SKM-1 treated with dmso at 0.1 percent for 144 hours (cell line): ENCODE results near the gene MEIG1.
"Not testable (repeated sequence)": the region's sequence is repeated elsewhere in the genome, so short reads cannot be mapped to it uniquely, and the experiment has no call there.

Experiments used
- DNase-seq: peaks from one replicate; lab custom pipeline; 2025; ENCODE audit not compliant: unreplicated experiment; lab: John Stamatoyannopoulos, UW

Gene MEIG1

DNA sequence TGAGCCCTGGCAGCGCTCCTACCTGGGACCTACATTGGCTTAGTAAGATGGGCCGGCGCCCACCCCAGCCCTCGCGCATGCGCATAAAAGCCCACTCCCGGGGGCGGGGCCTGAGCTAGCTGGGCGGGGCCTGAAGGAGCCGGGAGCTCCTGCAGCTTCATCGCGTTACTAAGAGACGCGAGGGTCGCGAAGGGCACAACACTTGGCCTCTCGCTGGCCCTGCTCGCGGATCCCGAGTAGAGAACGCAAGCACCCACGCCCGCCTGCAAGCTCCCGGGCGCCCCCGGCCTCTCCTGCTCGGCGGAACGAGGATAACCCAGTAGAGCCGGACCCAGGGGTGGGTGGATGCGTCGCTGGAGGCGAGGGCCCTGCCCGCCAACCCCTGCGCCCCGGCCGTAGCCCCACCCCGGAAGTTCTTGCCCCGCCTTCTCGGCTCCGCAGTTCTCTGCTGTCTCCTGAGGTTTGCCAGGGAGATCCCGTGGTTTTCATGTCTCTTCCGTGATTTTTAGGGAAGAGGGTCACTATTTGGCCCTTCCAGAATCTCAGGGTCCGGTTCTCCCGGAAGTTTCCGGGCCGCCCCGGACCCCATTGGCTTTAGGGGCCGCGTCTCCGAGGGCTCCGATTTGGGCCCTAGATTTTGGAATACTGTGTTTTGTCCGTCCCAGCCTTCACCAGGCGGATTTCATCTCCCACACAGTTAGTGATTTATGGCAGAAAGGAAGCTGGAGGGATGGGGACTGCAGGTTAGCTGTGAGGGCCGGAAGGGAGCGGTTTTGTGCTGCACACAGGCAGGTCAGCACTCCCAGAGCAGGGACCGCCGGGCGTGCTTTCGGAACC lies at the start of gene MEIG1:
Gene MEIG1 (plus strand): TSS at position 168 of the 837 bp plus-strand sequence. CDS start 7,081 bp downstream, outside the sequence.
- DNase-seq: peak; percentile 32

DNA sequence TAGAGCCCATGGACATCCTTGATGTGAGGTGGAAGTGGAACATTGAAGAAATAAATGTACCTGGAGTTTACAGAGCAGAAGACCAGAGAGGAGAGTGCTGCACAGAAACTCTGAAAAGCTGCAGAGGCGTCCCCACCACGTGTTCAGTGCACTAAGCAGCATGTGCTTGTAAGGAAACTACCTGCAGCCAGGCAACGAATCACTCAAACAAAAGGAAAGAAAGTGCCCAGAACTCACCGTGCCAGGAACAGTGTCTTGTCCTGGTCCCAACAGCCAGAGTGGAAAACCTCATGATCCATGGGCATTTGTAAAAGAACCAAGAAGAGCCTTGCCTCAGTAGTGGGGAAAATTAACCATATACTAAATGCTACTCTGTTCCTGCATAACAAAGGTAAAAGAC lies 48.2 kb upstream of the MEIG1 start:
- no peak for DNase-seq

DNA sequence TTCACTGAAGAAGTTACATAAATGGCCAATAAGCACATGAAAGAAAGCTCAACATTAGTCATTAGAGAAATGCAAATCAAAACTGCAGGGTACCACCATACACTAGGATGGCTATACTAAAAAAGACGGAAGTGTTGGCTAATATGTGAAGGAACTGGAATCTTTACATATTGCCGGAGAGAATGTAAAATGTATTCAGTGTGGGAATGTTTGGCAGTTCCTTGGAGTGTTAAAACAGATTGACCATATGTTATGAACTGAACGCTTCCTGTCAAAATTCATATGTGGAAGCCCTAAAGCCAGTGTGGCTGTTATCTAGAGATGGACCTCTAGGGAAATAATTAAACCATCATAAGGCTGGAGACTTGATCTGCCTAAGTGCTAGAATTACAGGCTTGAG lies 47.4 kb upstream of the MEIG1 start:
- DNase-seq: no peak

DNA sequence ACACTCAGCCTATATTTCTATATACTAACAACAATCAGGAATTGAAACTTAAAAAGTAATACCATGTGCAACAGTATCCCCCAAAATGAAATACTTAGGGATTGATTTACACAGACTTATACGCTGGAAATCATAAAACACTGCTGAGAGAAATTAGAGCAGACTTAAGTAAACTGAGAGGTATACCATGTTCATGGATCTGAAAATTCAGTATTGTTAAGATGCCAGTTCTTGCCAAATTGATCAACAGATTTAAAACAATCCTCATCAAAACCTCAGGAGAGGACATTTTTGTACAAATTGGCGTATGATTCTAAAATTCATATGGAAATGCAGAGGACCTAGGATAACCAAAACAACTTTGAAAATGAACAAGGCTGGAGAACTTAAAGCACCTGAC lies 42.6 kb upstream of the MEIG1 start:
- no peak for DNase-seq

DNA sequence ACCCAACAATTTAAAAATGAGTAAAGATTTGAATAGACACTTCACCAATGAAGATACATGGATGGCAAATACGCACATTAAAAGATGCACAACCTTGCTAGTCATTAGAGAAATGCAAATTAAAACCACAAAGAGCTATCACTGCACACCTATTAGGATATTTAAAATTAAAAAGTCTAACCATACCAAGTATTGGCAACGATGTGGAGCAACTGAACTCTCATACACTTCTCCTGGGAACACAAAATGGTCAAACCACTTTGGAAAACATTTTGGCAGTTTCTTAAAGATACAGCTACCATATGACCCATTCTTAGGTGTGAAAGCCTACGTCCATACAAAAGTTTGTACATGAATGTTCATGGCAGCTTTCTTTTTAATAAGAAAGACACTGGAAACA lies 41.4 kb upstream of the MEIG1 start:
- no peak for DNase-seq

DNA sequence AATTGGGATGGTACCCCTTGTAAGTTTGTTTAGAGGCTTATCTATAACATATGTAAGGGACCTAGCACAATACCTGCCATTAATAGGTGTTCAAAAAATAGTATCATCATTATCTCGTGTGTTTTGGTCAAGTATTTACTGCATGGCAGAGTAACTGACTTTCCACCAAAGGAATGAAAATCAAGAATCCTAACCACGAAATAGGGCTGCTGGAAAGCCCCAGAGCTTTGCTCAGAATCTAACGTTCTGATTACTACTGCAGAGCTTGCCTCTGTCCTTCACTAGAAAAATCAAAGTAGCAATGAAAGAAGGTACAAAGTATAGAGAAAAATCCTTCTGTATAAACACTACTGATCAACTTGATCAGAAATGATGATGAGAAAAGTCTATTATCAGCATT lies 40.2 kb upstream of the MEIG1 start:
- no peak for DNase-seq

GRCh38 chr10:14924013-14924412 lies 35.2 kb upstream of the MEIG1 start:
- no peak for DNase-seq

DNA sequence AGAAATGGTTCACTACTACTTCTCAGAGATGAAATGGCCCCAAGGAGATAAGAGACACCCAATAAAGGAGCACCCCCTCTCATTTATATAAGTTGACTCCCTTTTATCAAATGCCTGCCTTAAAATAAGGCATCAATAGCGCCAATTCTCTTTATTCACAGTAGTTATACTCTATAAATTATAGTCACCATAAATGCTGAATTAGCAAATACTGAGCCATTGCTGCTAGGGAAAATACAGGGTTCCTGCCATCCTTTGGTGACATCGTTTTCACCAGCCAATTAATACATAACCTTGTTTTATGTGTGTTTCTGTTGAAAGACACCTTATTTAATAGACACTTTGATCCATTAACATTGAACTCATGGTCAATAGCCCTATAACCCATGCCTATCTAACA lies 33.9 kb upstream of the MEIG1 start:
- no peak for DNase-seq

- no peak for DNase-seq
These were observed 33.1 kb upstream of the MEIG1 start for GRCh38 chr10:14926061-14926470.

- no peak for DNase-seq
These were observed 32.3 kb upstream of the MEIG1 start for GRCh38 chr10:14926722-14927416.

DNA sequence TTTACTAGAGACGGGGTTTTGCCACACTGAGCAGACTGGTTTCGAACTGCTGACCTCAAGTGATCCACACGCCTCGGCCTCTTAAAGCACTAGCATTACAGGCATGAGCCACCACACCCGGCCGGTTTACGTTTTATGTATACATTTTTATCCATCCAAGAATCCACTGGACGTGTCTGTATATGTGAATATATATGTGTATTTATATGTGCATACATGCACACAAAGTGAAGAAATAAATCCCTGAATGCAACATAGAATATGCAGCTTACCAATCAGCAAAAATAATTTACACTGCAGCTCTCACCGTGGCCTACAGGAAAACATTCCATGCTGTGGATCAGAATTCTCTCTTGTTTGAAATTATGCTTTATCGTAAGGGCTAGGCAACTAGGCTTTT lies 28.6 kb upstream of the MEIG1 start:
- no peak for DNase-seq

GRCh38 chr10:14936584-14936983 lies 22.6 kb upstream of the MEIG1 start:
- no peak for DNase-seq

DNA sequence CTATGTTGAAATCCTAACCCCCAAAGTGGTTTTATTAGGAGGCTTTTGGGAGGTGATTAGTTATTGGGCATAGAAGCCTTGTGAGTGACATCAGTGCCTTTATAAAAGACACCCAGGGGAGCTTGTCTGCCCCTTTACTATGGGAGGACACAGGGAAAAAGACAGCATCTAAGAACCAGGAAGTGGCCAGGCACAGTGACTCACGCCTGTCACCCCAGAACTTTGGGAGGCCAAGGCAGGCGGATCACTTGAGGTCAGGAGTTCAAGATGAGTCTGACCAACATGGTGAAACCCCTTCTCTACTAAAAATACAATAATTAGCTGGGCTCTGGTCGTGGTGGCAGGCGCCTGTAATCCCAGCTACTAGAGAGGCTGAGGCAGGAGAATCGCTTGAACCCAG lies 20.2 kb upstream of the MEIG1 start:
- DNase-seq: not testable (repeated sequence)

GRCh38 chr10:14942147-14942949 lies 16.8 kb upstream of the MEIG1 start:
- not testable (repeated sequence) for DNase-seq

- DNase-seq: not testable (repeated sequence)
These were observed 16.2 kb upstream of the MEIG1 start for GRCh38 chr10:14942950-14943338.

GRCh38 chr10:14945108-14945507 lies 14.1 kb upstream of the MEIG1 start:
- DNase-seq: no peak

GRCh38 chr10:14947268-14947667 lies 11.9 kb upstream of the MEIG1 start:
- no peak for DNase-seq

GRCh38 chr10:14949291-14949690 lies 9.9 kb upstream of the MEIG1 start:
- DNase-seq: no peak

DNA sequence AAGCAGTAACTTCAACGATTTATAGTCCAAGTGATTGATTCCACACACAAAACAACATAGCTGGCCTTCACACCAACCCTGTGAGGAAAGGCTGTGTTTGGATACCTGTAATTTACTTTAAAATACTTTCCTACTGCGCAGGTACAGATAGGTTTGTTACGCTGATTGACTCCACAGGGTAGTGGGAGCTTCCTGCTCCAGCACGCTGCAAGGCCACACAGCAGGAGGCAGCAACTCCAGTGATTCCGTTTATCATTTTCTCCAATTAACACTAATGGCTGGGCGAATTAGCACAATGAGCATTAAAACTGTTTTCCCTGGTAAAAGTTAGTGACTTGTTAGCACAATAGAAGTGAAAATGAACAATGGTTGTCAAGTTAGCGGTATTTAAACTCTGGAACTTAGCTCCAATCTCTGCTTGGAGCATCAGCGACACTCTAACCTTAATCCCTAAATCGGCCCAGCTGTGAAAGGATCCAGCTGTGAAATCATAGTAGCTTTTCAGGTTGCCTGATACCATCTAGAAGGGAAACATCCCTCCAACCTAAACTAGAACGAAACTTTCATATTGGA lies 6.3 kb upstream of the MEIG1 start:
- no peak for DNase-seq

GRCh38 chr10:14953424-14954000 lies 5.7 kb upstream of the MEIG1 start:
- DNase-seq: no peak
